WERI-Rb-1 (cell line): ENCODE data around the gene SPON1.

ENCODE experiments used
- DNase-seq: peaks from one replicate; pipeline ENCODE4 v3.0.0-alpha.2; 2020
- H3K27ac ChIP-seq: fragments of 250-450 bp; sonication (Bioruptor Pico); 2 replicates; pipeline ENCODE4 v1.5.1; 2020; ENCODE audit warnings: mild to moderate bottlenecking, moderate library complexity
- H3K27me3 ChIP-seq: fragments of 250-450 bp; sonication (Bioruptor Pico); 2 replicates; pipeline ENCODE4 v1.5.1; 2021; ENCODE audit warnings: mild to moderate bottlenecking, low read depth, moderate library complexity; ENCODE audit not compliant: insufficient read depth, severe bottlenecking
- H3K36me3 ChIP-seq: fragments of 250-450 bp; sonication (Bioruptor Pico); 2 replicates; pipeline ENCODE4 v1.5.1; 2020; ENCODE audit warnings: mild to moderate bottlenecking, moderate library complexity
- H3K4me3 ChIP-seq: 2 replicates; pipeline ENCODE4 v1.5.1; 2011; ENCODE audit warnings: low read depth, mild to moderate bottlenecking, control low read depth, low read length
- H3K9me3 ChIP-seq: fragments of 250-450 bp; sonication (Bioruptor Pico); 2 replicates; pipeline ENCODE4 v1.5.1; 2021; ENCODE audit warnings: mild to moderate bottlenecking, moderate library complexity; ENCODE audit not compliant: severe bottlenecking
- CTCF ChIP-seq: IDR thresholded peaks from 2 replicates; pipeline ENCODE4 v1.5.1; 2011; ENCODE audit warnings: low read depth, mild to moderate bottlenecking, control low read depth, inconsistent platforms, low read length

The SPON1 gene

GRCh38 chr11:14093065-14093464 lies 130.5 kb downstream of the SPON1 start:
- Histone ChIP-seq H3K27ac (no peak overlapping the region), H3K36me3 (no peaks in the 10 kb centered on the region), H3K9me3 (peaks cover 2% of the 10 kb centered on the region), H3K4me3 (no peak overlapping the region), H3K27me3 (no peaks in the 10 kb centered on the region)
- TF ChIP-seq CTCF: no peak
- DNase-seq: no peak

- Histone ChIP-seq H3K27me3 (no peaks in the 10 kb centered on the region), H3K36me3 (no peaks in the 10 kb centered on the region), H3K27ac (no peak overlapping the region), H3K4me3 (no peak overlapping the region), H3K9me3 (no peaks in the 10 kb centered on the region)
- no peak for DNase-seq
- no peak for TF ChIP-seq CTCF
Observed at GRCh38 chr11:14094481-14095037, 132.0 kb downstream of the SPON1 start.

GRCh38 chr11:14095882-14096281 lies 133.4 kb downstream of the SPON1 start:
- Histone ChIP-seq H3K9me3 (no peaks in the 10 kb centered on the region), H3K27ac (no peak overlapping the region)
- TF ChIP-seq CTCF: no peak

GRCh38 chr11:14096606-14097005 lies 134.1 kb downstream of the SPON1 start:
- Histone ChIP-seq H3K4me3 (no peak overlapping the region), H3K27ac (no peak overlapping the region), H3K9me3 (no peaks in the 10 kb centered on the region), H3K27me3 (no peaks in the 10 kb centered on the region), H3K36me3 (no peaks in the 10 kb centered on the region)
- no peak for TF ChIP-seq CTCF
- no peak for DNase-seq

More at GRCh38 chr11:14095882-14096281, 133.4 kb downstream of the SPON1 start:
- Histone ChIP-seq H3K27me3 (no peaks in the 10 kb centered on the region), H3K4me3 (no peak overlapping the region), H3K36me3 (no peaks in the 10 kb centered on the region)
- DNase-seq: no peak

GRCh38 chr11:14101388-14101787 lies 138.9 kb downstream of the SPON1 start:
- Histone ChIP-seq H3K27me3 (no peaks in the 10 kb centered on the region), H3K36me3 (no peaks in the 10 kb centered on the region), H3K4me3 (no peak overlapping the region), H3K9me3 (no peaks in the 10 kb centered on the region), H3K27ac (no peak overlapping the region)
- TF ChIP-seq CTCF: no peak
- no peak for DNase-seq

- Histone ChIP-seq H3K27me3 (no peaks in the 10 kb centered on the region), H3K36me3 (no peaks in the 10 kb centered on the region), H3K27ac (peak overlapping the region; percentile 37), H3K9me3 (no peaks in the 10 kb centered on the region), H3K4me3 (no peak overlapping the region)
- TF ChIP-seq CTCF: no peak
- DNase-seq: no peak
Observed at GRCh38 chr11:14102766-14103165, 140.2 kb downstream of the SPON1 start.
